Progenitor cell of endocrine pancreas (in vitro differentiated cells): ENCODE results near the gene BMPER. TPM values are rescaled to one million over a fixed set of nuclear protein-coding genes. Genes with fewer than 3 reads are reported as not detected.

Experiments used
- DNase-seq: peaks from one replicate; pipeline ENCODE4 v3.0.0; 2021; ENCODE audit warnings: low spot score; ENCODE audit not compliant: unreplicated experiment
- H3K27ac Mint-ChIP-seq: 2 replicates; pipeline ENCODE4 v1.8.0; 2021; ENCODE audit warnings: mild to moderate bottlenecking, moderate library complexity, mixed read lengths
- H3K27me3 Mint-ChIP-seq: 2 replicates; pipeline ENCODE4 v1.8.0; 2021; ENCODE audit warnings: mixed read lengths
- H3K36me3 Mint-ChIP-seq: 2 replicates; pipeline ENCODE4 v1.8.0; 2022; ENCODE audit warnings: mixed read lengths; ENCODE audit not compliant: insufficient read depth
- H3K4me1 Mint-ChIP-seq: 2 replicates; pipeline ENCODE4 v1.8.0; 2021; ENCODE audit warnings: low read depth, mixed read lengths
- H3K4me3 Mint-ChIP-seq: 2 replicates; pipeline ENCODE4 v1.8.0; 2021; ENCODE audit warnings: low read depth, mild to moderate bottlenecking, moderate library complexity, mixed read lengths
- H3K9me3 Mint-ChIP-seq: 2 replicates; pipeline ENCODE4 v1.8.0; 2021; ENCODE audit warnings: low read depth, mixed read lengths
- total RNA-seq: library from RNA; stranded (reverse); gene quantifications from 2 replicates; pipeline ENCODE4 v1.2.1, GENCODE V29; 2021
- TF ChIP-seq, protein P1 (sequence below): fragments of 200-600 bp; sonication (generic); IDR thresholded peaks from one replicate; pipeline ENCODE4 v1.5.0; 2021; ENCODE audit warnings: antibody characterized with exemption, mild to moderate bottlenecking; ENCODE audit not compliant: unreplicated experiment

Gene BMPER
- total RNA-seq, 1 donor from 2014 or later, result 0.36 TPM

DNA sequence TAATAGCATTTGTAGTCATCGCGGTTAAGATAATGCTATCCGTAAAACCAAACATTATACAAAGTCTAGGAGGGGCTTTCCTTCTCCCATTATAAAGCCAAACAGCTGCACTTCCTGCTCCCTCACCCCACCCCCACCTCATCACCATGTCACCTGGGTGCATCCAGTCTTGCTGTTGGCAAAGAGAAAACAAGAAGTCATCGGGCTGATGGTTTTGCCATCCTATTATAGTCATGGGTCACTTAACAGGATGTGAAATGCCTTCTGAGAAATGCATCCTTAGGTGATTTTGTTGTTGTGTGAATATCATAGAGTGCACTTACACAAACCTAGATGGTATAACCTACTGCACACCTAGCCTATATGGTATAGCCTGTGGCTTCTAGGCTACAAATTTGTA, 157.0 kb downstream of the BMPER start:
- no peak for DNase-seq
- TF ChIP-seq, protein P1, sequence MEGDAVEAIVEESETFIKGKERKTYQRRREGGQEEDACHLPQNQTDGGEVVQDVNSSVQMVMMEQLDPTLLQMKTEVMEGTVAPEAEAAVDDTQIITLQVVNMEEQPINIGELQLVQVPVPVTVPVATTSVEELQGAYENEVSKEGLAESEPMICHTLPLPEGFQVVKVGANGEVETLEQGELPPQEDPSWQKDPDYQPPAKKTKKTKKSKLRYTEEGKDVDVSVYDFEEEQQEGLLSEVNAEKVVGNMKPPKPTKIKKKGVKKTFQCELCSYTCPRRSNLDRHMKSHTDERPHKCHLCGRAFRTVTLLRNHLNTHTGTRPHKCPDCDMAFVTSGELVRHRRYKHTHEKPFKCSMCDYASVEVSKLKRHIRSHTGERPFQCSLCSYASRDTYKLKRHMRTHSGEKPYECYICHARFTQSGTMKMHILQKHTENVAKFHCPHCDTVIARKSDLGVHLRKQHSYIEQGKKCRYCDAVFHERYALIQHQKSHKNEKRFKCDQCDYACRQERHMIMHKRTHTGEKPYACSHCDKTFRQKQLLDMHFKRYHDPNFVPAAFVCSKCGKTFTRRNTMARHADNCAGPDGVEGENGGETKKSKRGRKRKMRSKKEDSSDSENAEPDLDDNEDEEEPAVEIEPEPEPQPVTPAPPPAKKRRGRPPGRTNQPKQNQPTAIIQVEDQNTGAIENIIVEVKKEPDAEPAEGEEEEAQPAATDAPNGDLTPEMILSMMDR, result no peak
- no peak overlapping the region for H3K4me3 Mint-ChIP-seq
- H3K27me3 Mint-ChIP-seq, result peaks cover 4% of the 10 kb centered on the region
- no peak overlapping the region for H3K27ac Mint-ChIP-seq
- no peaks in the 10 kb centered on the region for H3K9me3 Mint-ChIP-seq
- no peaks in the 10 kb centered on the region for H3K4me1 Mint-ChIP-seq
- H3K36me3 Mint-ChIP-seq, result no peaks in the 10 kb centered on the region

DNA sequence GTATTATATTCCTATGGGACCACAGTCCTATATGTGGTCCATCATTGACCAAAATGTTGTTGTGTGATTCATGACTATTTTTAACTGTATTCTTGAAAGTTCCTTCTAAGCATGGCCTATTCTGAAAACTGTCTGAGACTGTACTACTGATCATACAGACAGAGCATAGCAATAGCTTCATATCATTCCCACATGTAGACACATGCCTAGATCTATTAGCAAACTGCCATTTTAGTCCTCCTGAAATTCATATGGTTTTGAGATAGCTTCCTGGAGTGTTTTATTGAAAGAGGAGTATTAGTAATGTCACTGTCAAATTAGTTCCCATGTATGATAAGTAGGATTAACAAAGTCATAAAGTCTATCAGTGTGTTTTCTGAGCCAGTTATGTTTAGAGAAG, 157.5 kb downstream of the BMPER start:
- Mint-ChIP-seq H3K27me3 (peaks cover 4% of the 10 kb centered on the region), H3K27ac (no peak overlapping the region), H3K36me3 (no peaks in the 10 kb centered on the region), H3K4me3 (no peak overlapping the region), H3K9me3 (no peaks in the 10 kb centered on the region), H3K4me1 (no peaks in the 10 kb centered on the region)
- TF ChIP-seq, protein P1, result no peak
- no peak for DNase-seq

DNA sequence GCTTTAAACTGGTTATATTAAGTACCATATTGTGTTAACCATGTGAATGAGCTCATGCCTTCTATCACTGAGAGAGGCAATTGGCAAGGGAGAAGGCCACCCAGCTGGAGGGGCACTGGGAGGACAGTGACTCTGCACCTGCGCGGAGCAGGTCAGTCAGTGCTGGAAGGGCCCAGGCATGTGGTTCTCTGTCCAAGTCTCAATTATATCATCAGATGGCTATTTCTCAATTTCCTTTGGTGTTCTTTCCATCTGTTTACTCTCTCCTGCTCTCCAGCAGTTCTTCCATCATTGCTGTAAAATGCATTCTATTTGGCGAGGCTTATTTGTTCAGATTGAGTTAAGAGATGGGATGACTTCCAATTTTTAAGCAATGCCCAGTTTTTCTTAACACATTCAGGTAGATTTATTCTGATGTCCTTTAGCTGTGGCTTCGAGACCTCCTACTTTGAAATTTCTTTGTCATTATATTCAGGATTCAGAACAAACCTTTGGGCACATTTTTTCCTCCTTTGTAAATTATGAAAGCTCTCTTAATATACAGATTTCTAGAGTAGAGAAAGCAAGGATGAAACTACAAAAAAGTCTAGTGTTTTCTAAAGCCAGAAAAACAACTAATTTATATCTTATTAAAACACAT, 159.3 kb downstream of the BMPER start:
- Mint-ChIP-seq H3K4me1 (no peaks in the 10 kb centered on the region), H3K27ac (no peak overlapping the region), H3K36me3 (no peaks in the 10 kb centered on the region), H3K9me3 (no peaks in the 10 kb centered on the region), H3K27me3 (no peaks in the 10 kb centered on the region), H3K4me3 (no peak overlapping the region)
- TF ChIP-seq, protein P1, result no peak
- DNase-seq, result no peak

DNA sequence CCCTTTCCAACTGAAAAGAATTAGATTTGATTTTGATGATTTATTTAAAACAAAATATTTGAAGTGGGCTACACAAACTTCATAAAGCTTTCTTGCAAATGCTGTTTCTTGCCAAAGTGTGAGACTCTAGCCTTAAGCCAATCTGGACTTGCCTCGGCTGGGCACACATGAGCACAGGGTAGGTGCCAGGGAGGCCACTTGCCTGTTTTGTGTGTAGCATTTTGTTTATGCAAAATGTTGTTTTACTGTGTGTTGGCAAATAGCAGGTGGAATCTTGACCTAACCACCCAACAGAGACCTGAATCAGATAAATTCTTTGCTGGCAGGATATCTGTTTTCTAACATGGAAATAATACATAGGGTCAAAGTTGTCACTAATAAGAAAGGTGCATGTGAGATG, 161.1 kb downstream of the BMPER start:
- no peaks in the 10 kb centered on the region for H3K4me1 Mint-ChIP-seq
- no peaks in the 10 kb centered on the region for H3K27me3 Mint-ChIP-seq
- no peaks in the 10 kb centered on the region for H3K36me3 Mint-ChIP-seq
- no peak overlapping the region for H3K4me3 Mint-ChIP-seq
- no peak overlapping the region for H3K27ac Mint-ChIP-seq
- no peaks in the 10 kb centered on the region for H3K9me3 Mint-ChIP-seq
- DNase-seq, result no peak
- TF ChIP-seq, protein P1, result no peak

DNA sequence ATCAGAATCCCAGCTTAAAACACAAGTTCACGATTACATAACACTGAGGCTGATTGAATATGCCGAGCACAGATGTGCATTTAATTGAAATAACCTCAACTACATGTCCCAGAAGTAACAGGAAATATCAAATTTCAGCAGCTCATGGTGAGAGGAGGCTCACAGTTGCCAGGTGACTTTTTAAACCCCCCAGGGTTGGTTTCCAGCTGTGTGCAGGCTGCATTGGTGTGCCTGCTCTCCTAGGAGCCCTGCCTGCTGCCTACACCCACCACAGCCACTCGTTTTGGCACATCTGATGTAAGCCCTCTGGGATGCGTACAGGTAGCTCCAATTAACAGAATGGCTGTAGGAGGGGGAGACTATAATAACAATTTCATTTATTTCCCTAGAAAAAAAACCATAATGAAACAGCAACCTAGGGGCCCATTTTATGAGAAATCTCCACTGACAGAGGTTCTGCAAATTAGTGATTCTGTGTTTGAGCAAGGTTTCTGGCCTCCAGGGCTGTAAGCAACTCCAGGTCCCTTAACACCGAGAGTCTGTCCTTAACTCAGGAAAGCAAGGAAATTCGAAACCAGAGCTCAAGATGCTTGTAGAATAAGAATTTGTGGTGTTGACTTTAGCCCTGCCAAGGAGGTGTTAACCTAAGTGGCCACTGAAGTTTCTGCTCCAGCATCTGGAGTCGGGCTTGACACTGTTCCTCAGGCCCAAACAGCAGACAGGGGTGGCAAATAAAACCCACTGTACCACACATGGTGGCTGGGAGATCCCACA, 161.9 kb downstream of the BMPER start:
- DNase-seq, result no peak
- Mint-ChIP-seq H3K27me3 (no peaks in the 10 kb centered on the region), H3K36me3 (no peaks in the 10 kb centered on the region), H3K4me3 (no peak overlapping the region), H3K9me3 (no peaks in the 10 kb centered on the region), H3K4me1 (no peaks in the 10 kb centered on the region), H3K27ac (no peak overlapping the region)
- TF ChIP-seq, protein P1, result no peak
